Liver (tissue), 9 donors: ENCODE data around the gene MICAL2. TPM values are rescaled to one million over a fixed set of nuclear protein-coding genes. Genes with fewer than 3 reads are reported as not detected.

Experiments
- DNase-seq: peaks from one replicate; pipeline ENCODE4 v3.0.0-alpha.2; 2017; ENCODE audit warnings: low spot score
- H3K27ac ChIP-seq, 2 donors: one replicate each; pipeline ENCODE4 v1.7.0; 2013; ENCODE audit warnings: inconsistent platforms in 2 of 2, low read length in 2 of 2, control low read depth in 1 of 2, low read depth in 1 of 2, mild to moderate bottlenecking in 1 of 2
- H3K27me3 ChIP-seq, 4 donors: one replicate each; pipeline versions ENCODE4 v1.6.1 to v1.7.0; 2013; ENCODE audit warnings: low read length in 3 of 4, inconsistent platforms in 1 of 4, mild to moderate bottlenecking in 1 of 4, moderate library complexity in 1 of 4; ENCODE audit not compliant: control insufficient read depth in 4 of 4, insufficient read depth in 4 of 4
- H3K36me3 ChIP-seq, 4 donors: one replicate each; pipeline versions ENCODE4 v1.6.1 to v1.7.0; 2013; ENCODE audit warnings: low read length in 3 of 4, mild to moderate bottlenecking in 3 of 4, low read depth in 1 of 4, moderate library complexity in 1 of 4; ENCODE audit not compliant: control insufficient read depth in 4 of 4, insufficient read depth in 3 of 4
- H3K4me1 ChIP-seq, 4 donors: one replicate each; pipeline versions ENCODE4 v1.6.1 to v1.7.0; 2013; ENCODE audit warnings: low read length in 3 of 4, mild to moderate bottlenecking in 3 of 4, moderate library complexity in 1 of 4; ENCODE audit not compliant: control insufficient read depth in 4 of 4, insufficient read depth in 4 of 4
- H3K4me3 ChIP-seq, 3 donors: one replicate each; pipeline versions ENCODE4 v1.6.1 to v1.7.0; 2013; ENCODE audit warnings: low read length in 3 of 3, control low read depth in 1 of 3, low read depth in 1 of 3, mild to moderate bottlenecking in 1 of 3
- H3K9ac ChIP-seq, 2 donors: one replicate each; pipeline ENCODE4 v1.7.0; 2013; ENCODE audit warnings: low read length in 2 of 2, mild to moderate bottlenecking in 2 of 2, moderate library complexity in 2 of 2, control low read depth in 1 of 2, low read depth in 1 of 2
- H3K9me3 ChIP-seq, 4 donors: one replicate each; pipeline versions ENCODE4 v1.6.1 to v1.7.0; 2013; ENCODE audit warnings: low read length in 3 of 4; ENCODE audit not compliant: control insufficient read depth in 4 of 4
- ATF3 ChIP-seq: IDR thresholded peaks from 2 replicates; pipeline ENCODE4 v1.6.1; 2016; ENCODE audit warnings: antibody characterized with exemption
- EGR1 ChIP-seq, 2 donors: IDR thresholded peaks; 2 replicates each; pipeline ENCODE4 v1.6.1; 2016 to 2018; ENCODE audit warnings: antibody characterized with exemption in 2 of 2, low read depth in 2 of 2
- FOXA1 ChIP-seq: IDR thresholded peaks from 2 replicates; pipeline ENCODE4 v1.6.1; 2016; ENCODE audit warnings: antibody characterized with exemption
- FOXA2 ChIP-seq: IDR thresholded peaks from 2 replicates; pipeline ENCODE4 v1.6.1; 2016; ENCODE audit warnings: antibody characterized with exemption
- GABPA ChIP-seq, 2 donors: IDR thresholded peaks in 1 of 2; conservative IDR thresholded peaks in 1 of 2; 2 replicates each; pipeline ENCODE4 v1.6.1; 2016; ENCODE audit warnings: antibody characterized with exemption in 2 of 2, mild to moderate bottlenecking in 1 of 2, moderate library complexity in 1 of 2
- HNF4A ChIP-seq, 2 donors: conservative IDR thresholded peaks; 2 replicates each; pipeline ENCODE4 v1.6.1; 2016; ENCODE audit warnings: antibody characterized with exemption in 2 of 2, mild to moderate bottlenecking in 2 of 2
- HNF4G ChIP-seq: IDR thresholded peaks from 2 replicates; pipeline ENCODE4 v1.6.1; 2016; ENCODE audit warnings: antibody characterized with exemption
- JUND ChIP-seq, 2 donors: IDR thresholded peaks; 2 replicates each; pipeline ENCODE4 v1.6.1; 2016; ENCODE audit warnings: antibody characterized with exemption in 2 of 2
- MAX ChIP-seq: IDR thresholded peaks from 2 replicates; pipeline ENCODE4 v1.6.1; 2016; ENCODE audit warnings: antibody characterized with exemption
- NR2F2 ChIP-seq: IDR thresholded peaks from 2 replicates; pipeline ENCODE4 v1.6.1; 2016; ENCODE audit warnings: antibody characterized with exemption
- RAD21 ChIP-seq, 2 donors: IDR thresholded peaks; 2 replicates each; pipeline ENCODE4 v1.6.1; 2016; ENCODE audit warnings: antibody characterized with exemption in 2 of 2, mild to moderate bottlenecking in 2 of 2
- REST ChIP-seq: IDR thresholded peaks from 2 replicates; pipeline ENCODE4 v1.6.1; 2016; ENCODE audit warnings: antibody characterized with exemption, mild to moderate bottlenecking
- RXRA ChIP-seq, 2 donors: IDR thresholded peaks; 2 replicates each; pipeline ENCODE4 v1.6.1; 2017 to 2018; ENCODE audit warnings: antibody characterized with exemption in 2 of 2, mild to moderate bottlenecking in 1 of 2
- SP1 ChIP-seq: IDR thresholded peaks from 2 replicates; pipeline ENCODE4 v1.6.1; 2018; ENCODE audit warnings: antibody characterized with exemption, mild to moderate bottlenecking
- TAF1 ChIP-seq: conservative IDR thresholded peaks from 2 replicates; pipeline ENCODE4 v1.6.1; 2016; ENCODE audit warnings: antibody characterized with exemption, mild to moderate bottlenecking
- YY1 ChIP-seq: IDR thresholded peaks from 2 replicates; pipeline ENCODE4 v1.6.1; 2016; ENCODE audit warnings: antibody characterized with exemption, mild to moderate bottlenecking
- ZBTB33 ChIP-seq: IDR thresholded peaks from 2 replicates; pipeline ENCODE4 v1.6.1; 2016; ENCODE audit warnings: antibody characterized with exemption
- WGBS: extraction: QIAGEN DNeasy Blood & Tissue Kit; methylation state at CpG from one replicate; pipeline ENCODE4 v1.1.7; 2013; 5-methylcytosine and 5-hydroxymethylcytosine counted together
- polyA plus RNA-seq, 2 donors: library from polyadenylated mRNA; stranded (reverse) in 1 of 2; unstranded in 1 of 2; fragments of 200-250 nt in 1 of 2; fragments of >200 nt in 1 of 2; fragmentation: Nextera tagmentation in 1 of 2; extraction: Ambion mirVana in 1 of 2; gene quantifications; one replicate each; pipeline versions ENCODE4 v1.2.1 to v1.2.3, GENCODE V29; 2013 to 2015
- total RNA-seq, 2 donors: library from RNA; depleted of rRNA; stranded (reverse); fragments of >200 nt; gene quantifications; one replicate each; pipeline ENCODE4 v1.2.3, GENCODE V29; 2014
- donor health status: healthy.
- donor health status: healthy.
- donor health status: healthy.
- donor health status: healthy.
- donor health status: healthy.

MICAL2 gene
- total and polyA plus RNA-seq, 4 donors: 17.5 to 113 (median 42.9) TPM

- Histone ChIP-seq H3K27ac (no peak overlapping the region), H3K4me1 (peaks cover 0 to 7% (median under 1%) of the 10 kb centered on the region in 4 donors)
- no peak for DNase-seq
These were observed 16.1 kb downstream of the MICAL2 start for GRCh38 chr11:12126344-12127019.

More at GRCh38 chr11:12126344-12127019, 16.1 kb downstream of the MICAL2 start:
- 65% methylated on average over 4 of the region's 4 CpGs for WGBS
- Histone ChIP-seq H3K9me3 (no peaks in the 10 kb centered on the region), H3K27me3 (no peaks in the 10 kb centered on the region), H3K9ac (no peak overlapping the region), H3K36me3 (no peaks in the 10 kb centered on the region), H3K4me3 (no peak overlapping the region)
- TF ChIP-seq ATF3: no peak
- TF ChIP-seq HNF4A (conservative IDR thresholded peaks at IDR 0.05): no peak
- TF ChIP-seq REST: no peak
- no peak for TF ChIP-seq HNF4G
- no peak for TF ChIP-seq FOXA2
- no peak for TF ChIP-seq RAD21 (IDR thresholded peaks at IDR 0.05)
- TF ChIP-seq FOXA1: no peak
- no peak for TF ChIP-seq YY1
- no peak for TF ChIP-seq EGR1 (IDR thresholded peaks at IDR 0.05; ENCODE audit: low read depth in 2 of 2)
- no peak for TF ChIP-seq TAF1
- no peak for TF ChIP-seq RXRA (IDR thresholded peaks at IDR 0.05)
- no peak for TF ChIP-seq JUND (IDR thresholded peaks at IDR 0.05)
- TF ChIP-seq GABPA (IDR thresholded peaks at IDR 0.05 in 1 of 2, conservative IDR thresholded peaks at IDR 0.05 in 1 of 2): no peak
- no peak for TF ChIP-seq ZBTB33
- no peak for TF ChIP-seq NR2F2
- no peak for TF ChIP-seq MAX
- TF ChIP-seq SP1: no peak
